Measurements from ENCODE around the gene PDE4B.

PDE4B gene

DNA sequence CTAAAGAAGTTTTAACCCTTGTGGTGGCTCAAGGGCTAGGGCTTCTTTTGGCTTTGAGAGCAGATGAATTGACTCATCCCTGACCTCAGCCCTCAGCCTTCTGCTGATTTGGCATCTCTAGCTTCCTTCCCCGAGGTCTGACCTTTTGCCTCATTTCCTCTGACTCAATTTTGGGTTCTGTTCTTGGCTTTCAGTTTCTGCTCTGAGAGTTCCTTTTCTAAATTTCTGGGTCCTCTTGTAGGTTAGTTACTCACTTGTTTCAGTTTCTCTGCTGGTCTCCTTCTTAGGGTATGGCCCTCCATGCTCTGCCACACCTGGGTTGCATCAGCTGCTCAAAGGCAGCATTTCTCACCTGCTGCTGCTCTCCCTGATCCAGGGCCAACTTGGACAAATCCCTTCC is 19.4 kb downstream of the PDE4B start:
- no peak for DNase-seq (ENCODE audit: low read depth)
- no peak overlapping the region for H3K4me3 ChIP-seq (ENCODE audit: low read depth, low read length)
- TF ChIP-seq, protein P1, sequence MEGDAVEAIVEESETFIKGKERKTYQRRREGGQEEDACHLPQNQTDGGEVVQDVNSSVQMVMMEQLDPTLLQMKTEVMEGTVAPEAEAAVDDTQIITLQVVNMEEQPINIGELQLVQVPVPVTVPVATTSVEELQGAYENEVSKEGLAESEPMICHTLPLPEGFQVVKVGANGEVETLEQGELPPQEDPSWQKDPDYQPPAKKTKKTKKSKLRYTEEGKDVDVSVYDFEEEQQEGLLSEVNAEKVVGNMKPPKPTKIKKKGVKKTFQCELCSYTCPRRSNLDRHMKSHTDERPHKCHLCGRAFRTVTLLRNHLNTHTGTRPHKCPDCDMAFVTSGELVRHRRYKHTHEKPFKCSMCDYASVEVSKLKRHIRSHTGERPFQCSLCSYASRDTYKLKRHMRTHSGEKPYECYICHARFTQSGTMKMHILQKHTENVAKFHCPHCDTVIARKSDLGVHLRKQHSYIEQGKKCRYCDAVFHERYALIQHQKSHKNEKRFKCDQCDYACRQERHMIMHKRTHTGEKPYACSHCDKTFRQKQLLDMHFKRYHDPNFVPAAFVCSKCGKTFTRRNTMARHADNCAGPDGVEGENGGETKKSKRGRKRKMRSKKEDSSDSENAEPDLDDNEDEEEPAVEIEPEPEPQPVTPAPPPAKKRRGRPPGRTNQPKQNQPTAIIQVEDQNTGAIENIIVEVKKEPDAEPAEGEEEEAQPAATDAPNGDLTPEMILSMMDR (IDR thresholded peaks at IDR 0.05; ENCODE audit: control insufficient read depth, extremely low read depth, insufficient read depth): no peak

DNA sequence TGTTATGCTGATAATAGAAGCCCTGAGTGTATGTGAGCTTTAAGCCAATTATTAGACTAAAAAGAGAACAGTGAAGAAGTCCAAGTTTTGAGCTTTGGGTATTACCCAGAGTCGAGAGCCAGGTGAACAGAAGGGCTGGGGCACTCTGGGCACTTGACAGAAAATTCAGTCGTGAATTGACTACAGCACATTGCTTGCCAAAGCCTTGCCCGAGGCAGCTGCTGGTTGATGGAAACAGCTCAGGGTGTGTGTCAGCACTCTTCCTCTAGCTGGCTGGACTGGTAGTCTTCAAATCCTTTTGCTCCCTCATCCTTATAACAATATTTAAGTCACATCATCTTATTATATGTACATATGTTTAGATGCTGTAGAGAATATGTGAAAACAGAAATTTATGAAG is 21.3 kb downstream of the PDE4B start:
- DNase-seq (ENCODE audit: low read depth): no peak
- TF ChIP-seq, protein P1 (IDR thresholded peaks at IDR 0.05; ENCODE audit: control insufficient read depth, extremely low read depth, insufficient read depth): no peak

DNA sequence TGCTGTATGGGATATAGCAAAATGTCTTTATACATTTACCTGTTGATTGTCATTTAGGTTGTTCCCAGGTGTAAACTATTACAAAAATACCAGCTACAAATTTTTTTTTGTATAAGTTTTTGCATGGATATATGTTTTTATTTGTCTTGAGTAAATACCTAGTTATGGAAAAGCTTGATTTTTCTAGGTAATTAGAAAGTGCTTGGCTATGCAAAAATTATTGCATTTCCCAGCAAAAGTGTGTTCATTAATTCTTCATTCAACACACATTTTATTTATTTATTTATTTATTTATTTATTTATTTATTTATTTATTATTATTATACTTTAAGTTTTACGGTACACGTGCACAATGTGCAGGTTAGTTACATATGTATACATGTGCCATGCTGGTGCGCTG is 22.1 kb downstream of the PDE4B start:
- no peak overlapping the region for H3K4me3 ChIP-seq (ENCODE audit: low read depth, low read length)
- DNase-seq (ENCODE audit: low read depth): no peak
- TF ChIP-seq, protein P1 (IDR thresholded peaks at IDR 0.05; ENCODE audit: control insufficient read depth, extremely low read depth, insufficient read depth): no peak

More for the DNA sequence above, 21.3 kb downstream of the PDE4B start:
- H3K4me3 ChIP-seq (ENCODE audit: low read depth, low read length): no peak overlapping the region

DNA sequence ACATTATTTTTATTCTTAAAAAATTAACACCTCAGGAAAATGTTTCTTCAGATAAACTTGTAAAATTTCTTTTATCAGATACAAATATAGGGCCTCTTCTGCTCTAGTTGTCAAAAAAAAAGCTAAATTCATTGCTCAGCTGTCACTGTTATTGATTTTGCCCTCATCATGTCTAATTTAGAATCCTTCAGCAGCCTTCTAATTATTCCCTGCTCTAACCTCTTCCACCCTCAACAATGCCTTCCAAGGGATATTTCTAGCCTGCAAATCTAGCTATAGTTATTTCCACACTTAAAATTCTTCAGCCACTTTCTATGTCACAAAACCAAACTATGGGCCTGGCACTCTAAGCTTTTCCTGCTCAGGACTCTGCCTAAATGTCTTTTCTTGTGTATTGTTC is 25.2 kb downstream of the PDE4B start:
- TF ChIP-seq, protein P1 (IDR thresholded peaks at IDR 0.05; ENCODE audit: control insufficient read depth, extremely low read depth, insufficient read depth): no peak
- H3K4me3 ChIP-seq (ENCODE audit: low read depth, low read length): no peak overlapping the region
- DNase-seq (ENCODE audit: low read depth): no peak

DNA sequence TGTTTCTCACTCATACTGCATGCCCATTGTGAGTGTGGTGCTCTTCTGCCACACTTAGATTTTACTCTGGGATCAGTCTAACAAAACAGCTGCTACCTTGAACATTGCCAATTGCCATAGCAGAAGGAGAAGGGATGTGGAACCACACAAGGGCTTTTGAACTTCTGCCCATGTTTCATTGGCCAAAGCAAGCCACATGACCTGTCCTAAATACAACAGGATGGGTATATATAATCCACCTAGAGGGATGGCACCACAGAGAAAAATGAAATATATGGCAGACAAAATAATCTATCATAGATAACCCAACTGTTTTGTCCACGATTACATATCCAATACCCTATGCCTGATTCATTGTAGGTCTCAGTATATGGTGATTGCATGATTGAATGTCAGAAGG is 26.3 kb downstream of the PDE4B start:
- DNase-seq (ENCODE audit: low read depth): no peak
- no peak overlapping the region for H3K4me3 ChIP-seq (ENCODE audit: low read depth, low read length)
- TF ChIP-seq, protein P1 (IDR thresholded peaks at IDR 0.05; ENCODE audit: control insufficient read depth, extremely low read depth, insufficient read depth): no peak

DNA sequence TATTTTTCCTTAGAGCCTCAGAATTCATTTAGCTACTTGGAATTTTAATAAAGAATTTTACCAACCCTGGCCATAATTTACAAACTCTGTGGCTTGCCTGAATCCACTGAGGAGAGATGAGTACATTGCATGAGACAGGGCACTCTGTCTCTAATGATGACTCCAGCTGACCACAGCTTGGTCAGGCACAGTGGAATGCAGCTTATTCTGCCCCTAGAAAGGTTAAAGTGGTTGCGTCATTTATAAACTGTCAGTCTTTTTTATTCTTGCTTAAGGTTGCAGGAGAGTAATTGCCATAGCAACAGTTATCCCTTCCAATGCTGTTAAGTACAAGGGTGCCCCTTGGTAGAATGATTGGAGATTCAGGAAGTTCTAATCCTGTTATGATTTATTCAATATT is 28.3 kb downstream of the PDE4B start:
- TF ChIP-seq, protein P1 (IDR thresholded peaks at IDR 0.05; ENCODE audit: control insufficient read depth, extremely low read depth, insufficient read depth): no peak
- no peak for DNase-seq (ENCODE audit: low read depth)
- no peak overlapping the region for H3K4me3 ChIP-seq (ENCODE audit: low read depth, low read length)

DNA sequence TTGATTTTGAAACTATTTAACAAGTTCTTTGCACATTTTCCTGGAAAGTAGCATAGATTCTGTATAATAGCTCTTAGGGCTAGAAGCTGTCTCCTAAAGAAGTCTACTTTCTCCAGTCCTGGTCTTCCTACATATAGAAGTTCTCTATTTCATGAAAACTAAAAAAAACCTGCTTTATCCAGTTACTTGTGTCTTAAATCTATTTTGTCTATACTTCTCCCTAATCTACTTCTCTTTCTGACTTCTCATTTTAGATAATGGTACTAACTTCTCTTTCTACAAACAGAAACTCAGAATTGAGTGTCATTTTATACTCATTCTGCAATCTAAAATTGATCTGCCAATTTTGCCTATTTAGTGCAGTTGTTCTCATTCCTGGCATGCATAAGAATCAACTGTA is 28.7 kb downstream of the PDE4B start:
- H3K4me3 ChIP-seq (ENCODE audit: low read depth, low read length): no peak overlapping the region
- TF ChIP-seq, protein P1 (IDR thresholded peaks at IDR 0.05; ENCODE audit: control insufficient read depth, extremely low read depth, insufficient read depth): no peak
- no peak for DNase-seq (ENCODE audit: low read depth)

Data from LNCaP clone FGC (cell line).